Ovary (tissue), 3 donors: ENCODE results near the gene GPC6.

Experiments used
- POLR2A ChIP-seq: fragments of 450-650 bp; IDR thresholded peaks from one replicate; pipeline ENCODE4 v1.6.1; 2017; ENCODE audit warnings: antibody characterized with exemption, mild to moderate bottlenecking, moderate library complexity
- TF ChIP-seq, protein P1 (sequence below), 3 donors: fragments of 450-650 bp in 2 of 3; fragments of 200-600 bp in 1 of 3; IDR thresholded peaks; one replicate each; pipeline versions ENCODE4 v1.5.1 to v1.8.0; 2016 to 2022; ENCODE audit warnings: antibody characterized with exemption in 3 of 3, mild to moderate bottlenecking in 1 of 3
- donor health status: DM: no; HTN: no; CAD: no.

- TF ChIP-seq, protein P1, sequence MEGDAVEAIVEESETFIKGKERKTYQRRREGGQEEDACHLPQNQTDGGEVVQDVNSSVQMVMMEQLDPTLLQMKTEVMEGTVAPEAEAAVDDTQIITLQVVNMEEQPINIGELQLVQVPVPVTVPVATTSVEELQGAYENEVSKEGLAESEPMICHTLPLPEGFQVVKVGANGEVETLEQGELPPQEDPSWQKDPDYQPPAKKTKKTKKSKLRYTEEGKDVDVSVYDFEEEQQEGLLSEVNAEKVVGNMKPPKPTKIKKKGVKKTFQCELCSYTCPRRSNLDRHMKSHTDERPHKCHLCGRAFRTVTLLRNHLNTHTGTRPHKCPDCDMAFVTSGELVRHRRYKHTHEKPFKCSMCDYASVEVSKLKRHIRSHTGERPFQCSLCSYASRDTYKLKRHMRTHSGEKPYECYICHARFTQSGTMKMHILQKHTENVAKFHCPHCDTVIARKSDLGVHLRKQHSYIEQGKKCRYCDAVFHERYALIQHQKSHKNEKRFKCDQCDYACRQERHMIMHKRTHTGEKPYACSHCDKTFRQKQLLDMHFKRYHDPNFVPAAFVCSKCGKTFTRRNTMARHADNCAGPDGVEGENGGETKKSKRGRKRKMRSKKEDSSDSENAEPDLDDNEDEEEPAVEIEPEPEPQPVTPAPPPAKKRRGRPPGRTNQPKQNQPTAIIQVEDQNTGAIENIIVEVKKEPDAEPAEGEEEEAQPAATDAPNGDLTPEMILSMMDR (IDR thresholded peaks at IDR 0.05), result no peak
- TF ChIP-seq POLR2A, result no peak
Observed at GRCh38 chr13:94172416-94172815, 945.8 kb downstream of the GPC6 start.
